ENCODE measurements around the gene SOX5. TPM values are rescaled to one million over a fixed set of nuclear protein-coding genes. Genes with fewer than 3 reads are reported as not detected.

Gene SOX5
- total RNA-seq, 1 experiment from 2014 or later: not detected

DNA sequence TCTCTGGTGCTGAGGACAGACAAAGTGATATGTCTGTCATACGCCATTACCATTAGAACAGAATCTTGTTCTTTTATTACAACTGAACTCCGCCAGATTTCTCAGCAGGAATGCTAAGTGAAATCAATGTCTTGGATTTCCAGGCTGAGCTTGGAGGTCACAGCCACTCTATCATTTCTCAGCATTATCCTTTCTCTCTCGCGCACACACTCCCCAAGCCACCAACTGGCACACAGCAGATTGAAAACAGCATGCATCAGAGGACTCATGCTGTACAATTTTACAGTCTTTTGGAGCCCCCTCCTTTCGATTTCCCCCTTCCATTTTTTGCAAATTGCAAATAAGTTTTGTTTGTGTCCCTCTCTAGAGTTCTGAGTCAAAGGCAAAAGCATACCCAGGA, 348.6 kb downstream of the SOX5 start:
- peaks cover 10% of the 10 kb centered on the region for H3K9me3 Mint-ChIP-seq (ENCODE audit: low read depth, unreplicated experiment)
- BruUV-seq (replicated peaks): no TSS peak
- no peak overlapping the region for H3K27ac Mint-ChIP-seq (ENCODE audit: unreplicated experiment)
- no peak for DNase-seq
- H3K4me3 Mint-ChIP-seq (ENCODE audit: low read depth, unreplicated experiment): no peak overlapping the region
- H3K27me3 Mint-ChIP-seq (ENCODE audit: unreplicated experiment): no peaks in the 10 kb centered on the region
- TF ChIP-seq, protein P1, sequence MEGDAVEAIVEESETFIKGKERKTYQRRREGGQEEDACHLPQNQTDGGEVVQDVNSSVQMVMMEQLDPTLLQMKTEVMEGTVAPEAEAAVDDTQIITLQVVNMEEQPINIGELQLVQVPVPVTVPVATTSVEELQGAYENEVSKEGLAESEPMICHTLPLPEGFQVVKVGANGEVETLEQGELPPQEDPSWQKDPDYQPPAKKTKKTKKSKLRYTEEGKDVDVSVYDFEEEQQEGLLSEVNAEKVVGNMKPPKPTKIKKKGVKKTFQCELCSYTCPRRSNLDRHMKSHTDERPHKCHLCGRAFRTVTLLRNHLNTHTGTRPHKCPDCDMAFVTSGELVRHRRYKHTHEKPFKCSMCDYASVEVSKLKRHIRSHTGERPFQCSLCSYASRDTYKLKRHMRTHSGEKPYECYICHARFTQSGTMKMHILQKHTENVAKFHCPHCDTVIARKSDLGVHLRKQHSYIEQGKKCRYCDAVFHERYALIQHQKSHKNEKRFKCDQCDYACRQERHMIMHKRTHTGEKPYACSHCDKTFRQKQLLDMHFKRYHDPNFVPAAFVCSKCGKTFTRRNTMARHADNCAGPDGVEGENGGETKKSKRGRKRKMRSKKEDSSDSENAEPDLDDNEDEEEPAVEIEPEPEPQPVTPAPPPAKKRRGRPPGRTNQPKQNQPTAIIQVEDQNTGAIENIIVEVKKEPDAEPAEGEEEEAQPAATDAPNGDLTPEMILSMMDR (IDR thresholded peaks at IDR 0.05; ENCODE audit: unreplicated experiment): no peak
- intact Hi-C loops (cut with micrococcal nuclease; ENCODE audit: unreplicated experiment): no loop called here
- H3K36me3 Mint-ChIP-seq (ENCODE audit: insufficient read depth, unreplicated experiment): no peaks in the 10 kb centered on the region
- CTCF ChIA-PET: no interaction called here
- no peaks in the 10 kb centered on the region for H3K4me1 Mint-ChIP-seq (ENCODE audit: low read depth, unreplicated experiment)

DNA sequence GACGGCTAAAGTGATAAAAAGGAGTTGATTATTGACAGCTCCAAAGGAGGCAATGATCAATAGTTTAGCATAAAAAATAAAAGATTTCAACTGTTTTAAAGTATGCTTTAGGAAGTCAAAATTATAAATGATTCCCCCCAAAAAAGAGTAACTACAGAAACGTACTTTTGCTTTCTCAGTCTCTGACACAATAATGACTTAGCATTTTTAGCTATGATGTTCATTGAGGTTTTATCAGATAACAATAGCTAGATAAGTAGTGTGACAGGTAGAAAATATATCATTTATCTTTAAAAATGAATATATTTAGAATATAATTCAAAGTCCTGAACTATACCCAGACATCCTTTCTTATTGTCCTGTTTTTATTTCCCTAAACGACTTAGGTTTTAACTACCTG, 352.9 kb downstream of the SOX5 start:
- TF ChIP-seq, protein P1 (IDR thresholded peaks at IDR 0.05; ENCODE audit: unreplicated experiment): no peak
- intact Hi-C loops (cut with micrococcal nuclease; ENCODE audit: unreplicated experiment): no loop called here
- Mint-ChIP-seq H3K4me3 (ENCODE audit: low read depth, unreplicated experiment) (no peak overlapping the region), H3K9me3 (ENCODE audit: low read depth, unreplicated experiment) (peaks cover 10% of the 10 kb centered on the region), H3K4me1 (ENCODE audit: low read depth, unreplicated experiment) (no peaks in the 10 kb centered on the region), H3K36me3 (ENCODE audit: insufficient read depth, unreplicated experiment) (no peaks in the 10 kb centered on the region), H3K27ac (ENCODE audit: unreplicated experiment) (no peak overlapping the region), H3K27me3 (ENCODE audit: unreplicated experiment) (no peaks in the 10 kb centered on the region)
- DNase-seq: no peak
- BruUV-seq (replicated peaks): no TSS peak
- CTCF ChIA-PET: no interaction called here

DNA sequence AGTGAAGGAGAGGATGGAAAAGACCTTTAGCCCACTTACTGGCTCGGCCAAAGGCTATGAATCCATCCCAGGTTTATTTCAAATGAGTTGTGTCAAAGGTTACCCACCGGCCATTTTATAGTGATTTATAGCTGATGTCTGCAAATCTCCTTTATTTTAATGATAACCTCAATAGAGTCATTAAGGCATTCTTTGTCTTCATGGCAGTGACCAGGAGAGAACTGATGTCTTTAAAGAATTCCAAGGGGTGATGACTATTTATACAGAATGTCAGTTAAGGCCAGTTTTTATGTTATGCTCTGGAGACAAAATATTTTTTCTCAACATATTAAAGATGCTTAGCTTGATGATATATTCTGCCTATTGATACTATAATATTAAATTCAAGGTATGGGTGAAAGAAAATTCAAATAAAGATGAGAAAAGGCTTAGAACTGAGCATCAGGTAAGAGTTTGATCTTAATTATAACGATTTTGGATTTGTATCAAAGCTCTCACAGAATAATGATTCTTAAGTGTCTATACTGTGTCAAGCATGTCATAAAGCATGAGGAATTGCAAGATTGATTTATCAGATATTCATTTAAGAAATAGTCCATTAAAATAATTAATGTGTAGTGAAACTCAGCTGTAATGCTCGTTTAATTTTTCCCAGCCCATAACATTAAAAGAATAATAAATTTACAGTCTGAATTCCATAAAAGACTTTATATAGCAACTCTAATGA, 361.5 kb downstream of the SOX5 start:
- no peaks in the 10 kb centered on the region for H3K4me1 Mint-ChIP-seq (ENCODE audit: low read depth, unreplicated experiment)
- intact Hi-C loops (cut with micrococcal nuclease; ENCODE audit: unreplicated experiment): no loop called here
- H3K27ac Mint-ChIP-seq (ENCODE audit: unreplicated experiment): no peak overlapping the region
- CTCF ChIA-PET: no interaction called here
- DNase-seq: no peak
- H3K4me3 Mint-ChIP-seq (ENCODE audit: low read depth, unreplicated experiment): no peak overlapping the region
- BruUV-seq (replicated peaks): no TSS peak
- H3K36me3 Mint-ChIP-seq (ENCODE audit: insufficient read depth, unreplicated experiment): no peaks in the 10 kb centered on the region
- H3K27me3 Mint-ChIP-seq (ENCODE audit: unreplicated experiment): no peaks in the 10 kb centered on the region
- H3K9me3 Mint-ChIP-seq (ENCODE audit: low read depth, unreplicated experiment): peaks cover 12% of the 10 kb centered on the region
- TF ChIP-seq, protein P1 (IDR thresholded peaks at IDR 0.05; ENCODE audit: unreplicated experiment): no peak

DNA sequence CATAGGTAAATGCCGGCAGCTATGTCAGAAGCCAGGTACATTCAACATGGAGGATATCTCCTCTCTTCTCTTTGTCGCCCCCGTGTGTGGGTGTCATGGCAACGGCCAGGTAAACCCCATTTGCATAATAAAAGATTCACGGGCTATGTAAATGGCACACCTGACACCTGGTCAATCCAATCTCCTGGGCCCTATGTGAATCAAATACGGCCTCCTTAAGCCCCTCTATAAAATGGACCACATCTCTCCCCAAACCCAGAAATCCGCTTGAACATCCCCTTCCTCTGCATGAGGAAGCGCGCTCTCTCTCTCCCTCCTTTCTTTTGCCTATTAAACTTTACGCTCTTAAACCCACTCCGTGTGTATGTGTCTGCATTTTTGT, 363.7 kb downstream of the SOX5 start:
- H3K4me3 Mint-ChIP-seq (ENCODE audit: low read depth, unreplicated experiment): no peak overlapping the region
- TF ChIP-seq, protein P1 (IDR thresholded peaks at IDR 0.05; ENCODE audit: unreplicated experiment): no peak
- H3K4me1 Mint-ChIP-seq (ENCODE audit: low read depth, unreplicated experiment): no peaks in the 10 kb centered on the region
- no peak overlapping the region for H3K27ac Mint-ChIP-seq (ENCODE audit: unreplicated experiment)
- intact Hi-C loops (cut with micrococcal nuclease; ENCODE audit: unreplicated experiment): no loop called here
- CTCF ChIA-PET: no interaction called here
- no TSS peak for BruUV-seq (replicated peaks)
- no peaks in the 10 kb centered on the region for H3K27me3 Mint-ChIP-seq (ENCODE audit: unreplicated experiment)
- DNase-seq: no peak
- no peaks in the 10 kb centered on the region for H3K36me3 Mint-ChIP-seq (ENCODE audit: insufficient read depth, unreplicated experiment)
- H3K9me3 Mint-ChIP-seq (ENCODE audit: low read depth, unreplicated experiment): peaks cover 12% of the 10 kb centered on the region
